Measurements from ENCODE around the gene RAB4B. TPM values are rescaled to one million over a fixed set of nuclear protein-coding genes. Genes with fewer than 3 reads are reported as not detected.
"Not testable (repeated sequence)": the region's sequence is repeated elsewhere in the genome, so short reads cannot be mapped to it uniquely, and the experiment has no call there.

Gene RAB4B
- total RNA-seq, 1 donor from 2014 or later, result 43.2 TPM

DNA sequence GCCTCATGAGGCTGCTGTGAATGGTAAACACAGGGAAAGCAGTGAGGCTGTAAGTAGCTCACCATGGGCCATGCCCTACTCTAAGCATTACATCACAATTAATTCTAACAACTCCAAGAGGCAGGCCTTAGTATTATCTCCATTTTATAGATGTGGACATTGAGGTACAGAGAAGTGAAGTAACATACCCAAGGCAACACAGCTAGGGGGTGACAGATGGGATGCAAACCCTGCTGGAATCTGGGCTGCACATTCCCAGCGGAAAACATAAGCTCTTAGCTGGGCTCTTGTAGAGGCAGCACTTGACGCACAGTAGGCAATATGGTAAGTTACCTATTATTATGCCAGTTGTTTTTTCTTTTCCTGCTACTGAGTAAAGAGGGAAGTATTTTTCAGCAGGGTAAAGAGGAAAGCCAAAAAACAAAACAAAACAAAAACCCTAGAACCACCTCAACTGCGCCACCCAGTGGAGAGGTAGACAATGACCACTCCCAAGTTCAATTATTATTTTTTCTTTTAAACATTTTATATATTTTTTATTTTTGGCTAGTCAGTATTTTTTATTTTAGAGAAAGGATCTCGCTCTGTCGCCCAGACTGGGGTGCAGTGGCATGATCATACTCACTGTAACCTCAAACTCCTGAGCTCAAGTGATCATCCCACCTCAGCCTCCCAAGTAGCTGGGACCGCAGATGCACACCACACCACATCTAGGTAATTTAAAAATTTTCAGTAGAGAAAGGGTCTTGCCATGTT, 41.6 kb downstream of the RAB4B start:
- TF ChIP-seq CTCF (IDR thresholded peaks at IDR 0.05; ENCODE audit: partially characterized antibody, unreplicated experiment), result peak; percentile 95
- not testable (repeated sequence) for H3K4me3 Mint-ChIP-seq (ENCODE audit: unreplicated experiment); H3K9me3 Mint-ChIP-seq (ENCODE audit: unreplicated experiment); H3K27me3 Mint-ChIP-seq (ENCODE audit: unreplicated experiment); H3K36me3 Mint-ChIP-seq (ENCODE audit: unreplicated experiment); DNase-seq; H3K4me1 Mint-ChIP-seq (ENCODE audit: low read depth, unreplicated experiment)
- H3K27ac Mint-ChIP-seq (ENCODE audit: unreplicated experiment), result peak overlapping the region; percentile 33

DNA sequence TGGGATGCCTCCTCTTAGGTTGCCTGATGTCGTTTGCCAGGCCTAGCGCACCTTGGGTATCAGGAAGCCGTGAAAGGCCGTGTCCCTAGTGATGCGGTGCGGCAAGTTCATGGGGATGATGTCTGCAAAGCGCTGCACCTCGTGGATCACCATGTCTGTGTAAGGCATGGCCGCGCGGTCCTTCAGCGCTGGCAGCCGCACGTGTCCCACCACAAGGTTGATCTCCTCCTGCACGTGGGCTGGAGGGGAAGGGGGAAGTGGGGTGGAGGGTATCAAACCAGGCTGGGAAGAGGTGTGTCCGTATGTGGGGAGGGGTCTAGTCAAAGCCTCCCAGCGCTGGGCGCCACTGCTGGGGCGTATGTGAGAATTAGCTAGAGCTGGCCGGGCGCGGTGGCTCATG, 44.1 kb downstream of the RAB4B start:
- Mint-ChIP-seq H3K27ac (ENCODE audit: unreplicated experiment) (no peak overlapping the region), H3K9me3 (ENCODE audit: unreplicated experiment) (peaks cover 6% of the 10 kb centered on the region), H3K4me1 (ENCODE audit: low read depth, unreplicated experiment) (peaks cover 3% of the 10 kb centered on the region), H3K27me3 (ENCODE audit: unreplicated experiment) (peaks cover 5% of the 10 kb centered on the region), H3K36me3 (ENCODE audit: unreplicated experiment) (peaks cover 6% of the 10 kb centered on the region), H3K4me3 (ENCODE audit: unreplicated experiment) (no peak overlapping the region)
- no peak for DNase-seq
- TF ChIP-seq CTCF (IDR thresholded peaks at IDR 0.05; ENCODE audit: partially characterized antibody, unreplicated experiment), result no peak

GRCh38 chr19:40822704-40823553, 44.9 kb downstream of the RAB4B start:
- not testable (repeated sequence) for H3K27ac Mint-ChIP-seq (ENCODE audit: unreplicated experiment); H3K4me3 Mint-ChIP-seq (ENCODE audit: unreplicated experiment); H3K9me3 Mint-ChIP-seq (ENCODE audit: unreplicated experiment); H3K4me1 Mint-ChIP-seq (ENCODE audit: low read depth, unreplicated experiment); H3K36me3 Mint-ChIP-seq (ENCODE audit: unreplicated experiment); H3K27me3 Mint-ChIP-seq (ENCODE audit: unreplicated experiment); DNase-seq

DNA sequence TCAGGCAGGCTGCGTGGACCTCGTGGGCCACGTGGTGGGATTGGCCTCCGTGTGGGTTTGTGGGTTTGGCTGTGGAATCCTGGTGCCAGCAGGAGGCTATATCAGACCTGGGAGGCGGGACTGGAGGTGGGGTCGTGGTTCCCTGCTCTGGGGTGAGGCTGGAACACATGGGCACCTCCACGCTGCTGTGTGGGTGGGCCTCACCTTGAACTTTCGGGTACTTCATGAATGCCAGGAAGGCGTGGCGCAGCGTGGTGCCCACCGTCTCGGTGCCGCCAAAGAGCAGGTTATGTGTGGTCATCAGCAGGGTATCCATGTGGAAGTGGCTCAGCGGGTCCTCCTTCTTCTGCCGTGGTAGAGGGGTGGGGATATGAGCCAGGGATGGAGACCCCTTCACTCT, 46.9 kb downstream of the RAB4B start:
- not testable (repeated sequence) for H3K27me3 Mint-ChIP-seq (ENCODE audit: unreplicated experiment); H3K9me3 Mint-ChIP-seq (ENCODE audit: unreplicated experiment)

DNA sequence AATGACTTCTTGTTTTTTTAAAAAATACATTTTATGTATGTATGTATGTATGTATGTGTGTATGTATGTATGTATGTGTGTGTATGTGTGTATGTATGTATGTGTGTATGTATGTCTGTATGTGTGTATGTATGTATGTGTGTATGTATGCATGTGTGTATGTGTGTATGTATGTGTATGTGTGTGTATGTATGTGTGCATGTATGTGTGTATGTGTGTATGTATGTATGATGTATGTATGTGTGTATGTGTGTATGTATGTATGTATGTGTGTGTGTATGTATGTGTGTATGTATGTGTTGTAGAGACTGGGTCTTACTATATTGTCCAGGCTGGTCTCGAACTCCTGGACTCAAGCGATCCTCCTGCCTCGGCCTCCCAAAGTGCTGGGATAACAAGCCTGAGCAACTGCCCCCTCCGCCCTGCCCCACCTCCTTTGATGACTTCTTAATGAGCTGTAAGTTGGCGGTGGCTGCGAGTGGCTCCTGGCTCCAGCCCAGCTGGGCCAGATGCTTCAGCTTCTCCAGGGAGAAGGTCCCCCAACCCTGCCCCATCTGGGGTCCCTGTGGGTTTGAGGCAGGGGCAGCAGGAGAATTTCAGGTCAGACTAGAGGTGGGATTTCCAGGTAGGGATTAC, 47.5 kb downstream of the RAB4B start:
- not testable (repeated sequence) for H3K9me3 Mint-ChIP-seq (ENCODE audit: unreplicated experiment); H3K27ac Mint-ChIP-seq (ENCODE audit: unreplicated experiment); H3K36me3 Mint-ChIP-seq (ENCODE audit: unreplicated experiment); H3K4me1 Mint-ChIP-seq (ENCODE audit: low read depth, unreplicated experiment); H3K4me3 Mint-ChIP-seq (ENCODE audit: unreplicated experiment); H3K27me3 Mint-ChIP-seq (ENCODE audit: unreplicated experiment); DNase-seq

More for the DNA sequence above, 46.9 kb downstream of the RAB4B start:
- not testable (repeated sequence) for H3K4me3 Mint-ChIP-seq (ENCODE audit: unreplicated experiment); H3K4me1 Mint-ChIP-seq (ENCODE audit: low read depth, unreplicated experiment); H3K27ac Mint-ChIP-seq (ENCODE audit: unreplicated experiment); DNase-seq; H3K36me3 Mint-ChIP-seq (ENCODE audit: unreplicated experiment)

GRCh38 chr19:40826312-40826698, 48.3 kb downstream of the RAB4B start:
- H3K27ac Mint-ChIP-seq (ENCODE audit: unreplicated experiment); H3K4me3 Mint-ChIP-seq (ENCODE audit: unreplicated experiment); H3K36me3 Mint-ChIP-seq (ENCODE audit: unreplicated experiment); DNase-seq; H3K4me1 Mint-ChIP-seq (ENCODE audit: low read depth, unreplicated experiment); H3K9me3 Mint-ChIP-seq (ENCODE audit: unreplicated experiment); H3K27me3 Mint-ChIP-seq (ENCODE audit: unreplicated experiment): not testable (repeated sequence)

DNA sequence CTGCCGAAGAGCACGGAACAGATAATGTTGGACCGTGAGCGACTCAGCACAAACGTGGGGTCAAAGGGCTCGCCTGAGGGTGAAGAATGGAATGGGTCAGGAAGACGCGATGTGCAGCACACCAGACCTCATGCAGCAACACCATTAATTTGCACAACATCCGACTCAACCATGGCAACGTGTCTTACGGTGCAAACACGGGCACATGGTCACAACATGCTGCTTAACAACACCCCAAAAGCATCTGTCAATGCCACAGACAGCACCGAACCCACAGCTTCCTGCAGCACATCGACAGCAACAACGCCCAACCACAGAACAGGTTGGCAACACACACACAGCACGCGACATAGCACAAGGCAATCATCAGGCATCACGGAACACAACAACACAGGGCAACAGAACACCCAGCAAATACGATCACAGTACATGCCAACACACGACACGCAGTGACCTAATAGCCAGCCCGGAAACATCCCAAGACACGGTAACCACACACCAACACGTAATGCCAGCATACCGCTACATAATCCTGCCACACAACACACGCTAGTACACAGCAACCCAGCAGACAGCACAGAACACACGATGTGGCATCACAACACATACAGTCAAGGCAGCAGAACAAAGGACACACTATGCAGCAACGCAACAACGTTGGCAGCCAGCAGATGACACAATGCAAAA, 48.8 kb downstream of the RAB4B start:
- H3K27ac Mint-ChIP-seq (ENCODE audit: unreplicated experiment); DNase-seq; H3K36me3 Mint-ChIP-seq (ENCODE audit: unreplicated experiment); H3K27me3 Mint-ChIP-seq (ENCODE audit: unreplicated experiment); H3K9me3 Mint-ChIP-seq (ENCODE audit: unreplicated experiment); H3K4me3 Mint-ChIP-seq (ENCODE audit: unreplicated experiment); H3K4me1 Mint-ChIP-seq (ENCODE audit: low read depth, unreplicated experiment): not testable (repeated sequence)
